Subcutaneous abdominal adipose tissue (tissue), 5 donors: ENCODE measurements around the gene HEATR1.
"Not testable (repeated sequence)": the region's sequence is repeated elsewhere in the genome, so short reads cannot be mapped to it uniquely, and the experiment has no call there.

ENCODE experiments used
- H3K27ac ChIP-seq: one replicate; pipeline ENCODE4 v1.7.0; 2013; ENCODE audit warnings: low read depth, mild to moderate bottlenecking, inconsistent platforms, low read length, moderate library complexity
- H3K27me3 ChIP-seq, 5 donors: one replicate each; pipeline ENCODE4 v1.7.0; 2013; ENCODE audit warnings: low read length in 5 of 5, inconsistent platforms in 1 of 5; ENCODE audit not compliant: control insufficient read depth in 5 of 5, insufficient read depth in 4 of 5
- H3K36me3 ChIP-seq, 5 donors: one replicate each; pipeline ENCODE4 v1.7.0; 2013; ENCODE audit warnings: low read length in 5 of 5; ENCODE audit not compliant: control insufficient read depth in 5 of 5, insufficient read depth in 5 of 5
- H3K4me1 ChIP-seq, 5 donors: one replicate each; pipeline ENCODE4 v1.7.0; 2013; ENCODE audit warnings: low read length in 5 of 5, mild to moderate bottlenecking in 3 of 5, moderate library complexity in 1 of 5; ENCODE audit not compliant: control insufficient read depth in 5 of 5, insufficient read depth in 5 of 5
- H3K4me3 ChIP-seq, 5 donors: one replicate each; pipeline ENCODE4 v1.7.0; 2013; ENCODE audit warnings: low read length in 5 of 5, low read depth in 1 of 5
- H3K9ac ChIP-seq, 5 donors: one replicate each; pipeline ENCODE4 v1.7.0; 2013; ENCODE audit warnings: low read length in 5 of 5, mild to moderate bottlenecking in 4 of 5, moderate library complexity in 3 of 5
- H3K9me3 ChIP-seq, 5 donors: one replicate each; pipeline ENCODE4 v1.7.0; 2013; ENCODE audit warnings: low read length in 5 of 5; ENCODE audit not compliant: control insufficient read depth in 5 of 5
- donor health status: healthy.
- donor health status: healthy.
- donor health status: healthy.
- donor health status: healthy.
- donor health status: healthy.

The HEATR1 gene

DNA sequence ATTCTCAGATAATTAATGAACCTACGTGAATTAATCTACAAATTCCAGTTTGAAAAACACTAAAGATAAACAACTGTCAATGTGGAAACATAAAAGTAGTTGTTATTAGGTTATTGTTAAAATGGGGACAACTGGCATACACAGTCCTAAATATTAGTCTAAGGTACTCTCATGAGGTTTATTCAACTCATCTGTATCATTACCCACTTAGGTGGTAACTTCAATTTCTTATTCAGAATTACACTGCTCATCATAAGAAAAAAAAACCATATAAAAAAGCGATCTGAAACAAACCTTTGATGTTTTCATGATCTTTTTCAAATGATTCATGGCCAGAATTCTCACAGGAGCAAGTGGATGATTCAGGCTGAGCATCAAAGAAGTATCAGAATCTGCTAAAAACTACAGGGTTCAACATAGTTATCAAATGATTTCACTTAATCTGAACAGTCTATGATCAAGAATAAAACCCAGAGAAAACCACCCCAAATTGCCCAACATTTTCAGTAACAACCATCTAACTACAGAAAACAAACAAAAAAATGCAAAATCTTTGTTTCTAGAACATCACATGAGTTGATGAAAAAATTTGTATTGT is 13.7 kb downstream of the HEATR1 start:
- Histone ChIP-seq H3K27me3 (no peaks in the 10 kb centered on the region), H3K27ac (no peak overlapping the region), H3K9me3 (no peaks in the 10 kb centered on the region), H3K36me3 (peaks cover 57 to 83% (median 74%) of the 10 kb centered on the region in 5 donors), H3K4me3 (no peak overlapping the region), H3K9ac (no peak overlapping the region), H3K4me1 (no peaks in the 10 kb centered on the region)

- no peak overlapping the region for H3K9ac ChIP-seq
- H3K27ac ChIP-seq, result no peak overlapping the region
- no peaks in the 10 kb centered on the region for H3K27me3 ChIP-seq
- peaks cover 60 to 87% (median 79%) of the 10 kb centered on the region in 5 donors for H3K36me3 ChIP-seq
- no peak overlapping the region for H3K4me3 ChIP-seq
- no peaks in the 10 kb centered on the region for H3K4me1 ChIP-seq
- no peaks in the 10 kb centered on the region for H3K9me3 ChIP-seq
These were observed 14.8 kb downstream of the HEATR1 start for GRCh38 chr1:236589531-236589930.

- peaks cover 48 to 75% (median 50%) of the 10 kb centered on the region in 5 donors for H3K36me3 ChIP-seq
- H3K27ac ChIP-seq, result no peak overlapping the region
- no peaks in the 10 kb centered on the region for H3K4me1 ChIP-seq
- H3K9ac ChIP-seq, result no peak overlapping the region
- no peak overlapping the region for H3K4me3 ChIP-seq
- H3K9me3 ChIP-seq, result no peaks in the 10 kb centered on the region
- H3K27me3 ChIP-seq, result no peaks in the 10 kb centered on the region
These were observed 22.8 kb downstream of the HEATR1 start for GRCh38 chr1:236581528-236581927.

DNA sequence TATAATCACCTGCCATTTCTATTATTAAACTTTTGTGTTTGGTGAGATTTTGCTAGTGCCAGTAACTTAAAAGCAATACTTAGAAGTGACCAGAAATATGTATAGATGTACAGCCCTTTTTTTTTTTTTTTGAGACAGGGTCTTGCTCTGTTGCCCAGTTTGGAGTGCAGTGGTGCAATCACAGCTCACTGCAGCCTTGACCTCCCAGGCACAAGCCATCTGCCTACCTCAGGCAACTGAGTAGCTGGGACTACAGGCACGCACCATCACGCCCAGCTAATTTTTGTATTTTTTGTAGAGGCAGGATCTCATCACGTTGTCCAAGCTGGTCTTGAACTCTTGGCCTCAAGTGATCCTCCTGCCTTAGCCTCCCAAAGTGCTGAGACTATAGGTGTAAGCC is 23.9 kb downstream of the HEATR1 start:
- H3K4me3 ChIP-seq, H3K27ac ChIP-seq, H3K4me1 ChIP-seq, H3K27me3 ChIP-seq, H3K9me3 ChIP-seq, H3K9ac ChIP-seq: not testable (repeated sequence)
- peaks cover 48 to 76% (median 52%) of the 10 kb centered on the region in 5 donors for H3K36me3 ChIP-seq

- H3K4me1 ChIP-seq, result no peaks in the 10 kb centered on the region
- H3K9me3 ChIP-seq, result no peaks in the 10 kb centered on the region
- peaks cover 48 to 73% (median 53%) of the 10 kb centered on the region in 5 donors for H3K36me3 ChIP-seq
- H3K9ac ChIP-seq, result no peak overlapping the region
- H3K27ac ChIP-seq, result no peak overlapping the region
- no peak overlapping the region for H3K4me3 ChIP-seq
- H3K27me3 ChIP-seq, result no peaks in the 10 kb centered on the region
These were observed 25.7 kb downstream of the HEATR1 start for GRCh38 chr1:236578661-236579060.

GRCh38 chr1:236577041-236577440 is 27.3 kb downstream of the HEATR1 start:
- H3K36me3 ChIP-seq, result peaks cover 51 to 71% (median 56%) of the 10 kb centered on the region in 5 donors
- not testable (repeated sequence) for H3K9me3 ChIP-seq, H3K27me3 ChIP-seq, H3K4me1 ChIP-seq, H3K9ac ChIP-seq, H3K27ac ChIP-seq, H3K4me3 ChIP-seq

DNA sequence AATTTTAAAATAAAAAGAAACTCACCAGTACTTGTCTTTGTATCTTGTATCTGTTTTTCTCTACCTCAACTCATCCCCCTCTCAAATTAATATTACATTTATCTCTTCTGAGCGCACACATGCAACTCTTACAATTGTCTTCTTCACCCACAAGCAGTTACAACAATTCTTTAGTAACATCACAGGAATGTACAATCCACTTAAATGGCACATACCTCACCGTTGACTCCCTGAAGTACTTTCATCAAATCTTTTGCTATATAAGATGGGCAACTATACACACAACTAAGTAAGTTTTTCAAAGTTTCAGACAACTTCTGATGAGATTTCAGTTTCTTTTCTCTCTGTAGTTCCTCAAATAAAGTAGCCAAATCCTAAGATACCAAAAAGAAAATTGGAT is 28.3 kb downstream of the HEATR1 start:
- Histone ChIP-seq H3K36me3 (peaks cover 53 to 71% (median 61%) of the 10 kb centered on the region in 5 donors), H3K4me3 (no peak overlapping the region), H3K27ac (no peak overlapping the region), H3K27me3 (no peaks in the 10 kb centered on the region), H3K9me3 (no peaks in the 10 kb centered on the region), H3K4me1 (no peaks in the 10 kb centered on the region), H3K9ac (no peak overlapping the region)

DNA sequence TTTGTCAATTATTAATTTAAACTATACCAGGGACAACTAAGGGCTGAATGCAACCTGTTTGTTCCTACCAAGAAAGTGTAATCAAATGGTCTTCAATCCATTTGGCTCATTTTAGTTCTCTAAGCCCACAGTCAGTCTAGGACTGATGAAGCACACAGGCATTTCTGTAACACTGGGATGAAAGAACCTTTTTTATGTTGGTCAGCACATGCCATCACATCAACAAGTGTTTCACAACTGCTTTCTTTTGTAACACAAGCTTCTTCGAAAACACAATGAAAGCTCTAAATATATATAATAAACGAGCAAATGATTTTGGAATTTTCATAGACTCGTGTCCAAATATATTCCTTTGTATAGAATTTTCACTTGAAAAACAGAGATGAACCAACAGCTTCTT is 28.8 kb downstream of the HEATR1 start:
- Histone ChIP-seq H3K9me3 (no peaks in the 10 kb centered on the region), H3K4me1 (no peaks in the 10 kb centered on the region), H3K36me3 (peaks cover 56 to 72% (median 66%) of the 10 kb centered on the region in 5 donors), H3K9ac (no peak overlapping the region), H3K4me3 (no peak overlapping the region), H3K27me3 (no peaks in the 10 kb centered on the region), H3K27ac (no peak overlapping the region)

GRCh38 chr1:236568285-236568894 is 35.9 kb downstream of the HEATR1 start:
- no peak overlapping the region for H3K27ac ChIP-seq
- H3K27me3 ChIP-seq, result no peaks in the 10 kb centered on the region
- H3K9ac ChIP-seq, result no peak overlapping the region
- no peaks in the 10 kb centered on the region for H3K9me3 ChIP-seq
- H3K4me3 ChIP-seq, result no peak overlapping the region
- H3K36me3 ChIP-seq, result peaks cover 68 to 99% (median 86%) of the 10 kb centered on the region in 5 donors
- no peaks in the 10 kb centered on the region for H3K4me1 ChIP-seq

GRCh38 chr1:236565530-236565929 is 38.8 kb downstream of the HEATR1 start:
- H3K4me3 ChIP-seq, result no peak overlapping the region
- H3K36me3 ChIP-seq, result peaks cover 53 to 80% (median 66%) of the 10 kb centered on the region in 5 donors
- H3K9ac ChIP-seq, result no peak overlapping the region
- no peak overlapping the region for H3K27ac ChIP-seq
- H3K4me1 ChIP-seq, result no peaks in the 10 kb centered on the region
- no peaks in the 10 kb centered on the region for H3K27me3 ChIP-seq
- H3K9me3 ChIP-seq, result no peaks in the 10 kb centered on the region
